H9 (cell line): ENCODE results near the gene RNF145. TPM values are rescaled to one million over a fixed set of nuclear protein-coding genes. Genes with fewer than 3 reads are reported as not detected.

ENCODE experiments used
- DNase-seq: peaks from one replicate; pipeline ENCODE4 v3.0.0-alpha.2; 2017
- H2AFZ ChIP-seq: one replicate; pipeline ENCODE4 v1.6.1; 2013; ENCODE audit warnings: mild to moderate bottlenecking, low read length, control low read depth, moderate library complexity
- H2AK5ac ChIP-seq: 2 replicates; pipeline ENCODE4 v1.6.1; 2013; ENCODE audit warnings: low read length, control low read depth, mixed read lengths; ENCODE audit not compliant: insufficient read length
- H2BK120ac ChIP-seq: one replicate; pipeline ENCODE4 v1.6.1; 2013; ENCODE audit warnings: low read depth, mild to moderate bottlenecking, low read length, control low read depth, inconsistent platforms; ENCODE audit not compliant: poor library complexity, severe bottlenecking
- H2BK12ac ChIP-seq: 2 replicates; pipeline ENCODE4 v1.6.1; 2013; ENCODE audit warnings: low read length, control low read depth, mixed read lengths, low read depth; ENCODE audit not compliant: insufficient read length
- H2BK15ac ChIP-seq: 2 replicates; pipeline ENCODE4 v1.6.1; 2013; ENCODE audit warnings: low read depth, low read length, control low read depth
- H2BK20ac ChIP-seq: one replicate; pipeline ENCODE4 v1.6.1; 2013; ENCODE audit warnings: low read depth, mild to moderate bottlenecking, low read length, control low read depth, inconsistent platforms; ENCODE audit not compliant: poor library complexity, severe bottlenecking
- H2BK5ac ChIP-seq: 2 replicates; pipeline ENCODE4 v1.6.1; 2013; ENCODE audit warnings: low read length, control low read depth, mixed read lengths; ENCODE audit not compliant: insufficient read length
- H3K14ac ChIP-seq: 2 replicates; pipeline ENCODE4 v1.6.1; 2013; ENCODE audit warnings: low read length, control low read depth; ENCODE audit not compliant: insufficient read depth
- H3K18ac ChIP-seq: 2 replicates; pipeline ENCODE4 v1.6.1; 2013; ENCODE audit warnings: low read depth, mild to moderate bottlenecking, mixed read lengths, low read length, control low read depth; ENCODE audit not compliant: insufficient read length
- H3K23ac ChIP-seq: 2 replicates; pipeline ENCODE4 v1.6.1; 2013; ENCODE audit warnings: low read length, control low read depth, mixed read lengths, low read depth; ENCODE audit not compliant: insufficient read length
- H3K23me2 ChIP-seq: 2 replicates; pipeline ENCODE4 v1.6.1; 2013; ENCODE audit warnings: low read depth, mild to moderate bottlenecking, mixed read lengths, low read length, control low read depth; ENCODE audit not compliant: insufficient read length, poor library complexity, severe bottlenecking
- H3K27ac ChIP-seq: 2 replicates; pipeline ENCODE4 v1.5.1; 2013; ENCODE audit warnings: low read length, control low read depth, mixed read lengths, low read depth; ENCODE audit not compliant: insufficient read length
- H3K27me3 ChIP-seq: 2 replicates; pipeline ENCODE4 v1.6.1; 2013; ENCODE audit warnings: low read length, control low read depth, inconsistent platforms; ENCODE audit not compliant: insufficient read depth
- H3K4ac ChIP-seq: 2 replicates; pipeline ENCODE4 v1.6.1; 2013; ENCODE audit warnings: low read depth, mild to moderate bottlenecking, control low read depth, inconsistent platforms, low read length, moderate library complexity
- H3K4me1 ChIP-seq: 2 replicates; pipeline ENCODE4 v1.6.1; 2013; ENCODE audit warnings: low read length, control low read depth, inconsistent platforms; ENCODE audit not compliant: insufficient read depth
- H3K4me2 ChIP-seq: 2 replicates; pipeline ENCODE4 v1.6.1; 2013; ENCODE audit warnings: low read length, control low read depth, mixed read lengths; ENCODE audit not compliant: insufficient read length, insufficient read depth
- H3K56ac ChIP-seq: 2 replicates; pipeline ENCODE4 v1.6.1; 2013; ENCODE audit warnings: low read depth, mild to moderate bottlenecking, mixed read lengths, low read length, control low read depth; ENCODE audit not compliant: insufficient read length
- H3K79me1 ChIP-seq: 2 replicates; pipeline ENCODE4 v1.6.1; 2013; ENCODE audit warnings: low read depth, mild to moderate bottlenecking, moderate library complexity, low read length, control low read depth, inconsistent platforms; ENCODE audit not compliant: insufficient read depth, poor library complexity, severe bottlenecking
- H3K79me2 ChIP-seq: 2 replicates; pipeline ENCODE4 v1.6.1; 2013; ENCODE audit warnings: low read length, control low read depth, inconsistent platforms; ENCODE audit not compliant: insufficient read depth
- H3K9ac ChIP-seq: 2 replicates; pipeline ENCODE4 v1.6.1; 2013; ENCODE audit warnings: low read length, control low read depth, mixed read lengths; ENCODE audit not compliant: insufficient read length; ENCODE audit errors: extremely low read depth
- H3K9me3 ChIP-seq: one replicate; pipeline ENCODE4 v1.6.1; 2013; ENCODE audit warnings: low read depth, low read length, inconsistent platforms; ENCODE audit not compliant: control insufficient read depth
- H3T11ph ChIP-seq: one replicate; pipeline ENCODE4 v1.6.1; 2013; ENCODE audit warnings: mild to moderate bottlenecking, low read length, control low read depth, inconsistent platforms
- H4K20me1 ChIP-seq: one replicate; pipeline ENCODE4 v1.6.1; 2013; ENCODE audit not compliant: control insufficient read depth, insufficient read length, insufficient read depth
- H4K5ac ChIP-seq: 2 replicates; pipeline ENCODE4 v1.6.1; 2013; ENCODE audit warnings: low read depth, mild to moderate bottlenecking, mixed read lengths, low read length, control low read depth; ENCODE audit not compliant: insufficient read length
- H4K8ac ChIP-seq: replicated peaks from 2 replicates; pipeline ENCODE4 v1.6.1; 2013; ENCODE audit warnings: low read length, control low read depth, mixed read lengths, low read depth; ENCODE audit not compliant: insufficient read length
- H4K91ac ChIP-seq: 2 replicates; pipeline ENCODE4 v1.6.1; 2013; ENCODE audit warnings: low read depth, mild to moderate bottlenecking, moderate library complexity, mixed read lengths, low read length, control low read depth; ENCODE audit not compliant: insufficient read length
- H3K27ac Mint-ChIP-seq, 3 experiments: 2 replicates in 2 of 3; 3 replicates in 1 of 3; pipeline ENCODE4 v1.8.0; 2020 to 2021; ENCODE audit warnings: mixed read lengths in 3 of 3, mild to moderate bottlenecking in 1 of 3, moderate library complexity in 1 of 3
- H3K27me3 Mint-ChIP-seq: 2 replicates; pipeline ENCODE4 v1.8.0; 2021; ENCODE audit warnings: low read depth, mild to moderate bottlenecking, moderate library complexity, mixed read lengths
- H3K36me3 Mint-ChIP-seq, 3 experiments: 2 replicates in 2 of 3; 3 replicates in 1 of 3; pipeline ENCODE4 v1.8.0; 2020 to 2021; ENCODE audit warnings: low read depth in 3 of 3, mixed read lengths in 3 of 3; ENCODE audit not compliant: insufficient read depth in 1 of 3
- H3K4me1 Mint-ChIP-seq, 2 experiments: 2 replicates each; pipeline ENCODE4 v1.8.0; 2020; ENCODE audit warnings: mixed read lengths in 2 of 2
- H3K4me3 Mint-ChIP-seq, 2 experiments: 2 replicates in 1 of 2; 3 replicates in 1 of 2; pipeline ENCODE4 v1.8.0; 2020 to 2021; ENCODE audit warnings: mild to moderate bottlenecking in 2 of 2, mixed read lengths in 2 of 2, moderate library complexity in 1 of 2
- H3K9me3 Mint-ChIP-seq, 2 experiments: 2 replicates in 1 of 2; 3 replicates in 1 of 2; pipeline ENCODE4 v1.8.0; 2020; ENCODE audit warnings: mild to moderate bottlenecking in 2 of 2, mixed read lengths in 2 of 2, moderate library complexity in 1 of 2
- WGBS: extraction: QIAGEN DNeasy Blood & Tissue Kit; methylation state at CpG from one replicate; pipeline ENCODE4 v1.1.7; 2013; ENCODE audit warnings: missing lambda C conversion rate, low lambda C conversion rate, mixed read lengths; ENCODE audit not compliant: insufficient read length; ENCODE audit errors: extremely low coverage; 5-methylcytosine and 5-hydroxymethylcytosine counted together
- total RNA-seq: library from RNA; stranded (reverse); gene quantifications from 2 replicates; pipeline ENCODE4 v1.2.1, GENCODE V29; 2021
- TF ChIP-seq, protein P1 (sequence below): fragments of 200-600 bp; sonication (generic); conservative IDR thresholded peaks from 3 replicates; pipeline ENCODE4 v1.8.0; 2021; ENCODE audit warnings: antibody characterized with exemption, mild to moderate bottlenecking

Gene RNF145
- total RNA-seq, 1 experiment from 2014 or later, result 59.1 TPM

DNA sequence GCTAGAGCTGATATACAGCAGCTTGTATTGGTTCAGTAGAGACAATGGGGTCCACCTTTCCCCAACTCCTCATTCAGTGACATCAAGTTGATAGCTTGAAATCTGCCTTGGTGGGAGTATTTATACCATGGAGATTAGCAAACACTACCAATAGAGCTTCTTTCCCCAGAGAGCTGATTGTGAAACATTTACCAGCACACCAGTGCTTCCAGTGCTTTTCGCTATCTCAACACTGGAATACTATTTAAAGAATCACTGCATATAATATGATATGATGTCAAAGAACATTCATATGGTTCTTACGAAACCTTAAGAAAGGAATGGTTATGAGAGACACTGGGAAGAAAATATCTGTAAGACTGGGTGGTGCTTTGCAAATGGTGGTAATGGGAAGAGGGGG, 21.8 kb upstream of the RNF145 start:
- H4K91ac ChIP-seq, result no peak overlapping the region
- peaks cover 14 to 17% of the 10 kb centered on the region in 2 experiments for H3K4me1 Mint-ChIP-seq
- H3K27me3 Mint-ChIP-seq, result peaks cover 90% of the 10 kb centered on the region

More for the DNA sequence above, 21.8 kb upstream of the RNF145 start:
- DNase-seq, result no peak
- H3K56ac ChIP-seq, result no peak overlapping the region
- Mint-ChIP-seq H3K4me3 (no peak overlapping the region), H3K9me3 (peaks cover 0 to 3% of the 10 kb centered on the region in 2 experiments; a peak in 2 of 5 replicates), H3K36me3 (no peaks in the 10 kb centered on the region; a peak in 1 of 7 replicates), H3K27ac (no peak overlapping the region)
- H2BK12ac ChIP-seq, result no peak overlapping the region
- H4K5ac ChIP-seq, result no peak overlapping the region
- no peak overlapping the region for H2BK20ac ChIP-seq
- H3K23me2 ChIP-seq, result no peaks in the 10 kb centered on the region
- H3K27me3 ChIP-seq, result peaks cover 31% of the 10 kb centered on the region; the same call in 1 of the 2 replicates
- H3K4ac ChIP-seq, result no peak overlapping the region
- no peak overlapping the region for H3K23ac ChIP-seq
- H3K79me2 ChIP-seq, result no peaks in the 10 kb centered on the region
- no peaks in the 10 kb centered on the region for H3K9me3 ChIP-seq
- H3K18ac ChIP-seq, result no peak overlapping the region
- H2AFZ ChIP-seq, result no peak overlapping the region
- H2AK5ac ChIP-seq, result no peak overlapping the region
- TF ChIP-seq, protein P1, sequence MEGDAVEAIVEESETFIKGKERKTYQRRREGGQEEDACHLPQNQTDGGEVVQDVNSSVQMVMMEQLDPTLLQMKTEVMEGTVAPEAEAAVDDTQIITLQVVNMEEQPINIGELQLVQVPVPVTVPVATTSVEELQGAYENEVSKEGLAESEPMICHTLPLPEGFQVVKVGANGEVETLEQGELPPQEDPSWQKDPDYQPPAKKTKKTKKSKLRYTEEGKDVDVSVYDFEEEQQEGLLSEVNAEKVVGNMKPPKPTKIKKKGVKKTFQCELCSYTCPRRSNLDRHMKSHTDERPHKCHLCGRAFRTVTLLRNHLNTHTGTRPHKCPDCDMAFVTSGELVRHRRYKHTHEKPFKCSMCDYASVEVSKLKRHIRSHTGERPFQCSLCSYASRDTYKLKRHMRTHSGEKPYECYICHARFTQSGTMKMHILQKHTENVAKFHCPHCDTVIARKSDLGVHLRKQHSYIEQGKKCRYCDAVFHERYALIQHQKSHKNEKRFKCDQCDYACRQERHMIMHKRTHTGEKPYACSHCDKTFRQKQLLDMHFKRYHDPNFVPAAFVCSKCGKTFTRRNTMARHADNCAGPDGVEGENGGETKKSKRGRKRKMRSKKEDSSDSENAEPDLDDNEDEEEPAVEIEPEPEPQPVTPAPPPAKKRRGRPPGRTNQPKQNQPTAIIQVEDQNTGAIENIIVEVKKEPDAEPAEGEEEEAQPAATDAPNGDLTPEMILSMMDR, result no peak
- H2BK120ac ChIP-seq, result no peak overlapping the region
- no peaks in the 10 kb centered on the region for H3K4me1 ChIP-seq
- no peak overlapping the region for H3K14ac ChIP-seq
- H2BK5ac ChIP-seq, result no peak overlapping the region
- no peaks in the 10 kb centered on the region for H3K79me1 ChIP-seq
- H2BK15ac ChIP-seq, result no peak overlapping the region
- H4K20me1 ChIP-seq, result no peaks in the 10 kb centered on the region
- WGBS, result no CpG with 5 or more reads among the region's 2 CpGs
- H3K4me2 ChIP-seq, result no peak overlapping the region
- no peak overlapping the region for H3K9ac ChIP-seq
- H3K27ac ChIP-seq, result no peak overlapping the region
- no peak overlapping the region for H3T11ph ChIP-seq
- H4K8ac ChIP-seq, result no peak overlapping the region
